ENCODE results near the gene PPP1R12B.
"Not testable (repeated sequence)": the region's sequence is repeated elsewhere in the genome, so short reads cannot be mapped to it uniquely, and the experiment has no call there.

Gene PPP1R12B

DNA sequence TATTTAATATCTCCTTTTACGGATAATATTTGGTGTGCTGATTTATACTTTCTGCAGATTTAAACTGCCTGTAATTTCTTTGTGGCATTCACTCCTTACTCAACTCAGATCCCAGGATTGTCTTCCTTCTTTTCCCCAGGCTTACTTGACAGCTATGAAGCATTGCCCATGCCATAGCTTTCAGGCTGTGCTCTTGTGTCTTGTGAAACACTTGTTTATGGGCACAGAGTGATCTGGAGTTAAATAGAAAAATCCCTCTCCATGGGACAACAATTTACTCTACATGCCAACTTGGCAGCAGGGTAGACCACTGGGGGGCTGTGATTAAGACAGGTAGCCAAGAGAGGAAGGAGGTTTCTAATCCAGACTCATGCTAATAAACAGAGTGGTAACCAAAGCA lies 57.4 kb downstream of the PPP1R12B start:
- no peak for DNase-seq

DNA sequence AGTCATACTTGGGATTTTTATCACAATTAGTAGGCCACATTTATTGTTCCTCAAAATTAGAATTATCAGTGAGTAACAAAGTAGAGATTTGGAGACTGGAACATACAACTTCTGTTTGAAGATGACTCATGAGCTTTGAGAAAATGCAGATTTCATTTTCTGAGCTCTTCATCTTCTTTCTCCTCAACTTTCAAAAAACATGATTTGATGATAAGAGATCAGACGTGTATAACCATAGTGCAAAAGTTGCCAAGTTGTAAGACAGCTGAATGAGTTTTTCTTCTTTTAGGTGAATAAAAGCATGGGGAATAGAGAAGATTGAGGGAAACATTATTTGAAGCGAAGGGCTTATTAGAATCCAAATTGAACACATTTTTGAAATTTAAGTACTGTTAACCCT lies 58.4 kb downstream of the PPP1R12B start:
- not testable (repeated sequence) for DNase-seq

DNA sequence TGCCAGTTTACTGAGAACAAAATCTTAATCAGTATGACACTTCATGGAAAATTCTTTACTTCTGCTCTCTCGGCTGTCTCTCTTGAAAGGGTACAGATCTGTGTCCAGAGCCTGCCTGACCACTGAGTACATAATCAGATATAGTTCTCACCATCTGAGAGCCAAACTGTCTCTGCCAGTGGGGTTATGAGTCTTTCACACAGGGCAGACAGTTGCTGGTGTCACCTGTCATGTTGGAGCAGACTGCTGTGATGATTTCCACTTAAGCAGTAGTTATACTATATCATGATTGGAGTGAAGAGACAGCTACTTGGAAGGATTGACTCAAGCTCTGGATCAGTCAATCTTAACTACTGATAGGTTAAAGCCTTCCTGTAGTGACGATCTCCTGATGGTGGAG lies 58.9 kb downstream of the PPP1R12B start:
- not testable (repeated sequence) for DNase-seq

DNA sequence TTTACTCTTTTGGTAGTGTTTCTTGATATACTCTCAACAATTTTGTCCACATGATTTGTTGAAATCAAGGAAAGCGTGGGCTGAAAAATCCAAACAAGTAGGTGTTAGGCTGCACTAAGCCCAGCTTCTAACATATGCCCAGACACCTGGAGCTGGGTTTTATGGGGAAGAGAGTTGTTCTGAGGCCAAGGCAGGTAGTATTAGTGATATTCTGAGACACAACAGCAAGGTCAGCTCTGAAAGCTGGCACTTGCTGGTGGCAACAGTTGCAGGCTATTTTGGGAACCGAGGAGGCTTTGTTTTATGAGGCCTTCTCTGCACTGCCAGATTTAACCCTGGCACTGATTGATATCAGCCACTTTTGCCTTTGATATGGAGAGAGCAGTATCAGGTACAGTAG lies 61.8 kb downstream of the PPP1R12B start:
- not testable (repeated sequence) for DNase-seq

DNA sequence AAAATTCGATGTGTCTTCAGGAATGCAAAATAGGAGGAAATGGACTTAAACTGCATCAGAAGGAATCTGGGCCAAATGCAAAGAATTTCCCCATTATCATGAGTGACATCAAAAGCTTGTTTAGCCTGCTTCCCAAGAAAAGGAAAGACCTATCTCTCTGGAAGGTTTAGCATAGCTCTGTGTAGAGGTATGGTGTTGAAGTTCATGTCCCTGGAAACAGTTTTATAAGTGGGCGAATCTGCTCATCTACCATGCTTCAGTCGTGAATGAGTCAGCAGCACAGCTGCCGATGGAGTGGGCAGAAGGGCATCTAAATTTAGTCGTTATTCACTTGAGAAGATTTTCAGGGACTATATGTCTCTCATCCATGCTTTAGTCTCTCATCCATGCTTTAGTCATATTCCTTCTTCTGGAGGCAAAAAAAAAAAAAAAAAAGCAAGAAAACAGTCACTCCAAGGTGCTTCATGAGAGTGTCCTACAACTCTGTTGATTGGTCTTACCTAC lies 62.4 kb downstream of the PPP1R12B start:
- DNase-seq = not testable (repeated sequence)

DNA sequence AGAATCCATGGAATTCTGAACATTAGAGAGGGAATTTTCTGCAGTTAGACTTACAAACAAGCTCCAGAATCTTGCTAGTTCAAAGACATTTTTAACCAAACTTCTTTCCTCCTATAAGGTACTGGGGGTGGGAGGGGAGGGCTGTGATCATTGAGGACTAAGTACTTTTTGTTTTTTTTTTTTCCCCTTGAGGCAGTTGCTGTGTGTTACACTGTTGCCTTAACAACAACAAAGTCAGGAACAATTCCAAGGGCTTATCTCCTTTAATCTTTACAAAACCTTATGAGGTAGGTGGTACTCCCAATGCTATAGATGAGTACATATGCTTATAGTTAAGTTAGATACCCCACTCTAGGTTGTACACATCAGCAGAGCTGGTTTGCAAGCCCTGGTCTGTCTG lies 62.9 kb downstream of the PPP1R12B start:
- DNase-seq = no peak

DNA sequence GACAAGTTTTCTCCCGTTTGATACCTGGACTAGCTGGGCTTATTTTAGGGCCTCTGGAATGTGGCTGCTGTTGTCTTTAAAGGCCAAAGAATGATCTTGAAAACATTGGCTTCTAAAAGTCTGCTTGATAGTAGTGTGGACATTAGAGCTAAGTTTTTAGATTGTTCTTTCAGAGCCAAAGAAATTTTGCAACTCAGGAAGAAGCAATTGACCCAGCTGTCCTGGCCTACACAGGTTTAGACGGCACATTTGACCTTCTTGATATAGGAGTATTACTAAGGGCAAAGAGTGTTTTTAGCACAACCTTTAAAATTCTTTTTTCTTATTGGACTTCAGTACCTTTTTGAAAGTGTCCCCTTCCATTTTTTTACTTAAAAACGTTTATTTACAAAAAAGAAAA lies 63.9 kb downstream of the PPP1R12B start:
- not testable (repeated sequence) for DNase-seq

DNA sequence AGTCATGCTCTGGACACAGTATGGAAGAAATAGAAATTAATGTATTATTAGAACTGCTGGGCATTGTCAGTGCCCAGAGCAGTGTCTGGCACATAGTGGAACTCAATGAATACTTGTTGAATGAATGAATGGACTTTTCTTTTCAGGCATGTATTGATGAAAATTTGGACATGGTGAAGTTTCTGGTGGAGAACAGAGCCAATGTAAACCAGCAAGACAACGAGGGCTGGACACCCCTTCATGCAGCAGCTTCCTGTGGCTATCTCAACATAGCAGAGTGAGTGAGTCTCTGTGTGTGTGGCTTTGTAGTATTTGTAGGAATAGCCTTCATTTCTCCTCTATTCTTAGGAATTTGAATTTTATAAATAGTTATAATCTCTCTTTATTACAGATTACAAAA lies 68.1 kb downstream of the PPP1R12B start:
- no peak for DNase-seq

DNA sequence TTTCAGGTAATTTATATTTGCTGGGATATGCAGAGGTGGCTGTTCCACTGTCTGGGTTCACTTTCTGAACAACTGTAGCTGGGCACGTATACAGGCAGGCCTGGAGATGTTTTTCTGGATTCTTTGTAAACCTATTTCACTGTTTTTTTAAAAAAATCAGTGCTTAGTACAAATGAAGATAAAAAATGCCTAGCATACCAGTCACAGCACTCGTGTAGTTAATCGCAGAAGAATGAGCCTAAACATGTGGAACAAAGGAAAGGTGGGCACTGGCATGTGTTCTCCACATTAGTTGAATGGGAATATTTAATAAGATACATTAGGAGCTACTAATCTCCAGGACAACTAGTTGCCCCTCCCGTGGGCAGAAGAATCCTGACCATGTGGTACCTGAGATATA lies 68.6 kb downstream of the PPP1R12B start:
- not testable (repeated sequence) for DNase-seq

DNA sequence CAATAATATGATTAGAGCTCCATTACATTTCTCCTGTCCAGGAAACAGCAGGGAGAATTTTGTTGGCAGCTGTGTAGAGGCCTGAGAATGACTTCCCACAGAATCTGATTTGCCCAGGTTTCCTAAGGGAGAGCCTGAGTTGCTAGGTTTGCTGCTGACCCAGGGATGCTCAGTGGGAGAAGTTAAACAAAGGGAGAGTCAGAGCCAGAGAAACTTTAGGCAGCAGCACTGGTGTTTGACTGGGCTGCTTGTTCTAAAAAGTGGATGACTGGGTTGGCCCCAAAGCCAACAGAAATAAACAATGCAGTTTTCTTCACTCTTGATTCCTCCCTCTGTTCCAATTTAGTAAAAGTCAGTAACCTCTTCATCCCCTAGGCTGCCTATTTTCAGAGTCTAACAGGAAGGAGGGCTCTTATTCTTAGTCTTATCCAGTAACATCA lies 69.3 kb downstream of the PPP1R12B start:
- not testable (repeated sequence) for DNase-seq

DNA sequence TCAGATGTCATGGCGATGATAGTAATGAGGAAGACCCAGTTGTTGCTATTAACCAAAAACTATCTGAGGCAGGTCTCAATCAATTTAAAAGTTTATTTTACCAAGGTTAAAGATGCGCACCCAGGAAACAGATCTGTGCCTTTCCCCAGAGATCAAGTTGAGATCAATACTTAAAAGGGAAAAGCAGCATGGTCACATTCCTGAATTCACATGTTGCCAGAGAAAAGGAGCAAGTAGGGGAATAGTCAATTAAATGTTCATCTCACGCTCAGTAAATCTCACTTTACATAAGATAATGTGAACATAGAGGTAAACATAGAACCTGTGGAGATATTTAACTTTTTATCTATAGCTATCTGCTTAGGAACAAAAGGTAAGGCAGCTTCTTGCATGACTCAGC lies 71.2 kb downstream of the PPP1R12B start:
- DNase-seq = not testable (repeated sequence)

DNA sequence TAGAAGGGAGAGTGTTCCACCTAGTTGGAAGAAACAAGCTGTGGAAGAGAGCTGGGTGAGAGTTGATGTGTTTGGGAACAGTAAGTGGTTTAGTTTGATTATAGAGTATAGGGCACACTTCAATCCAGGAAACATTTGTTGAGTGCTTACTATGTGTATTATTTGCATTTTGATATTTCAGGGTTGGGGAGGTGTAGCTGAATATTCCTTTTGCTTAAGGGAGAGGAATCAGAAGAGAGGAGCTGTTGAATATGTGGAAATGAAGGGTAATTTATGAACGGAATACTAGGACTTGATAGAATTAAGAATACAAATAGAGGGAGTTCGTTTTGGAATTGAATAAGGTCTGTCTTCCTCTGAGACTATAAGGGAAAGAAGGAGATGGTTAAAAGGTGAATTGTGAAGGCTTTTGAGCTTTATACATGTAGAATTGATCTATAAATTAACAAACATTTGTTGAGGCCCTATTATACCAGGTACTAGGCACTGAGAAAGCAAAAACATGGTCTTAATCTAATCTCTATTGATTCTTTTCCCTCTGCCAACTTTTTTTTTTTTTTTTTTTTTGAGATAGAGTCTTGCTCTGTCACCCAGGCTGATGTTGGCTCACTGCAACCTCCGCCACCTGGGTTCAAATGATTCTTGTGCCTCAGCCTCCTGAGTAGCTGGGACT lies 72.1 kb downstream of the PPP1R12B start:
- DNase-seq = not testable (repeated sequence)

DNA sequence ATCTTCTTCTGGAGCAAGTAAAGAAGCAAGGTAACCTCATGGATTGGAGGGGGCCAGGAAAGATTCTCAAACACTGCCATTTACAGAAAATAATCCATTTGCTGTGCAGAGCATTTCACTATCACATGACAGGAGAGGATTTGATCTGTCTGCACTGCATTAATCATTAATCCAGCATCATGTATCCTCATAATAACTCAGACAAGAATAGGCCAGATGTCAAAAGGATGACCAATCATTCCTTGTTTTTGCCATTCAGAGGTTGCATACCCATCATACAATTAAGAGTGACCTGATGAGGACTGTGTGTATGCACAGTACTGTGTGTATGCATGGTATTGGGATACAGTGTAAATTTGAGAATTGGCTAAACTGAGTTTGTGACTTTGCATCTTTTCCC lies 74.2 kb downstream of the PPP1R12B start:
- DNase-seq = not testable (repeated sequence)

DNA sequence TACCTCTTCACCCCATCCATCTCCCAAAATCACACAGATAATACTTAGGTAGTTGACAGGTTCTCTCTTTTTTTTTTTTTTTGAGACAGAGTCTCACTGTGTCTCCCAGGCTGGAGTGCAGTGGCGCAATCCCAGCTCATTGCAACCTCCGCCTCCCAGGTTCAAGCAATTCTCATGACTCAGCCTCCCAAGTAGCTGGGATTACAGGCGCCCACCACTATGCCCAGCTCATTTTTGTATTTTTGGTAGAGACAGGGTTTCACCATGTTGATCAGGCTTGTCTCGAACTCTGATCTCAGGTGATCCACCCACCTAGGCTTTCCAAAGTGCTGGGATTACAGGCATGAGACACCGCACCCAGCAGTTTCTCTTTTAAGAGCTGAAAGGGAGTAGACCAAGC lies 75.8 kb downstream of the PPP1R12B start:
- DNase-seq = not testable (repeated sequence)

DNA sequence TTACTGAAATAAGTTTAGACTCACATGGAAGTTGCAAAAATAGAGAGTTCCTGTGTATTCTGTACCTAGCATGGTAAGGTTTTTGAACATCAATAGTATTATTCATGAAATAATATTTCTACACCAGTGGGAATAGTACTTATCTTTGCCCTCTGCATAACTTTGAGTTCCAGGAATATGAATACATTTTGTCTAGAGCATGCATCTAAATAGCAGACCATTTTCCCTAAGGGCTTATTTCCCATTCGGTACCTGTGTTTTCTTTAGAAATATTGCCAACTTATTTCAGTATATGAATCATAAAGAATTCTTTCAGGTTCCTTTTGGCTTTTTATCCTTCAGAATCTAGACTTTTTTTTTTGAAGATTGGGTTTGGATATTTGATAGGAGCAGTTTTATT lies 81.6 kb downstream of the PPP1R12B start:
- not testable (repeated sequence) for DNase-seq

DNA sequence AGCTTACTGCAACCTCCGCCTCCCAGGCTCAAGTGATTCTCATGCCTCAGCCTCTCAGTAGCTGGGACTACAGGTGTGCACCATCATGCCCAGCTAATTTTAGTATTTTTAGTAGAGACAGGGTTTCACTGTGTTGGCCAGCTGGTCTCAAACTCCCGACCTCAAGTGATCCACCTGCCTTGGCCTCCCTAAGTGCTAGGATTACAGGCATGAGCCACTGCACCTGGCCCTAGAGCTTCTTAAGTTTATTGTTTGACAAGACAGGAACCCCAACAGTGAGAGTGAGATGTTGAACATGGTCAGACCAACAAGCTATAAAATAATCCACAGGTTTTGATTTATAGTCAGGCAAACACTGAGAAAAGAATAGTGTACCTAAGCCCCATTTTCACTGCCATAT lies 83.8 kb downstream of the PPP1R12B start:
- not testable (repeated sequence) for DNase-seq

DNA sequence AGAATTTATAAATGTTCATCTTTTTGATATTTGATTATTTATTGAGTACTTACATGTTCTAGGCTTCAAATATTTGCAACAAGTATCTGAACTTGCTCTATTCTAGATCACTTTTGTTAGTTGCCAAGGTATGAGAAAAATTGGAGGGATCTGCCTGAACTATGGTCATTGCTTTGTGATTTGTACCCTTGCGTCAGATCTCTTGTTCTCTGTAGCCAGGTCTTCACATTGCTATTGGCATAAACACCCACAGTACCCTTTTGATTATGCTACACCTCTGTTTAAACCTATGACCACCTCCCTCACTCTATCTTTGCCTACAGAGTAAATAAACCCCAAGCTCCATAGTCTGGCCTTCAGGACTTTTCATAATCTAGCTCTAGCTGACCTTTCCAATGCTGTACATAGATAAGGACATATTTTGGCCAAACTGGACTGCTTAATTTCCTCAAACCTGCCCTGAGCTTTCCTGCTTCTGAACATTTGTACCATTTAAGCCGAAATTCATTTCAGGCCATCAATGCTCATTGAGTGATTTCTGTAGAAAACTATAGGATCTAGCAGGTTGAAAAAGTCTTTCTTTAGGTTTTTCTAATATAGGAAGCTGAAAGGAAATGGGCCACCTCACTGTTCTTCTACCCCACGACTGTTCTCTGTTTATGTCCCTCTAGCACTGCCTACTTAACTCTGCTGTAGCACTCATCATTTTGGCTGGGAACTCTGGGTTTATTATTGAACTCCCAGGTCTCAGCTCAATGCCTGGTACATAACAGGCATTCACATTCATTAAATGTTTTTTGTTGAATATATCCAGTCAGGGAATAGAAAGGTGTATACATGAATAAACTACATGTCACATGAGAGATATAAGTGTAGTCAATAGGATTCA lies 84.9 kb downstream of the PPP1R12B start:
- DNase-seq = no peak

DNA sequence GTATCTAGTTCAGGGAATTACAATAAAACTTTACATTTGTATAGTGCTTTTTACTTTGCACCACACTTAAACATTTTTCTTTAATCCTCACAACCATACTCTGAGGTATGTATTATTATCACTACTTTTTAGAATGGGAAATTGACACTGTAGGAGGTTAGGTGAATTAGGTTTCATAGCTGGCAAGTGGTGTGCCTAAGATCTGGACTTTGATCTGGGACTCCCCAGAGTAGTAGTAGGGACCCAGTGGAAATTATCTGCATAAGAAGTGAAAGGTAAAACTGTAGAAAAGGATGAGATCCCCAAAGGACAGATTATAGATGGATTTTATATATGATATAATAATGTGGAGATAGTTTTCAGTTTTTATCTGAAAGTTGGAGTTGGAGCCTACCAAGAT lies 85.6 kb downstream of the PPP1R12B start:
- DNase-seq = no peak

DNA sequence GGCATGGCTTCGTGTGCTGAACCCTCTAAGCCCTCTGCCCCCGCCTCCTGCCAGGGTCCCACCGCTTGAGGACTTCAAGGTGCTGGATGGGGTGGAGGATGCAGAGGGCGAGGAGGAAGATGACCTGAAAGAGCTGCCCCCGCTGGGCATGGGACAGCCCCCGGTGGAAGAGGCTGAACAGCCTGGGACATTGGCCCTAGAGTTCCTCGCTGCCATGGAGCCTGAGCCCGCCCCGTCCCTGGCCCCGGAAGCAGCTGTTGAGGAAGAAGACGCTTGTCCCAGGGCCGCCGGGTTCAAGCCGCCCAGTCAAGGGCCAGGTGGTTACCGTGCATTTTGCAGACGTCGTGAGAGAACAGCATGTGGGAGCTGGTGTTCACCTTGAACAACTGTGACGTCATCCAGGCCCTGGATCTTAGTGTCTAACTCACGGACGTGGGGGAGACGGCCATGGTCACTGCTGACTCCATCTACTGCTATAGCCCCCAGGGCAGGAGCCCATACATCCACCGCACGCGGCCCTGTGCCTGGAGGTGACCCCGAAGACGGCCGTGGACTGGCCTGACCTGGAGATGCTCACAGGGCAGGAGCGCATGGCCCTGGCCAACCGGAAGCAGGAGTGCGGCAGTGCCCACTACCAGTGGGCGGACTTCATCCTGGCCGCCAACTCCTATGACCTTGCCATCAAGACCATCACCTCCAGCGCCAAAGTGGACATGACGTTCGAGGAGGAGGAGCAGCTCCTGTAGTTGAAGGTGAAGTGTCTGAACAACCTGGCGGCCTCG lies 90.1 kb downstream of the PPP1R12B start:
- no peak for DNase-seq

DNA sequence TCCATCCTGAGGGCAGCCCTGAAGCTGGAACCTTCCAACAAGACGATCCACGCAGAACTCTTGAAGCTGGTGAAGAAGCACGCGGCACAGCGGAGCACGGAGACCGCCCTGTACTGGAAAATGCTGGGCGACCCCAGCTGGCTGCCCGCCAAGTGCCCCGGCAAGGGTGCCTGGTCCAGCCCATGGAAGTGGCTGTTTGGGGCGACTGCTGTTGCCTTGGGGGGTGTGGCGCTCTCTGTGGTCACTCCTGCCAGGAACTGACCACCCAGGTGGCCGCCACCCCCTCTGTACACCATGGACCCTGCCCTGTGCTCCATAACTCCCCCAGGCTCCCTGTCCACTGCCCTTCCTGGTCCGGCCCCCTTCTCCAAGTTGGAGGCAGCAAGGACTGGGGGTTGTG lies 90.8 kb downstream of the PPP1R12B start:
- DNase-seq = no peak

DNA sequence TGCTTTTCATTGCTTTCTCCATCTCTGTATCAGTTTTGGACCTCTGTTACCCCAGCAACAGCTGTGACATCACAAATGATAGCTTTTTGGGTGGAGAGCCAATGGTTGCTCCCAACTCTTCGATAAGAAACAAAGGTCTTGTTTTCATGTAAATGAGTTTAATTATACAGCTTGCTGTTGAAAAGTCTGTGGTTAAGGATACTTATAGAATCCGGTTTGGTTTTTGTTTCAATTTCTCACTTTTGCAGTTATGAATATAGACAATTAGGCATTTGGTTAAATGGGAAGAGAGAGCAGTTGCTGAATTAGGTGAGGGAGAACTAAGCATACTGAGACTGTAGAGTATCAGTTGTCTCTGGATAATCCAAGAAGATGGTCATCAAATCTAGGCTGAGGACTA lies 99.6 kb downstream of the PPP1R12B start:
- not testable (repeated sequence) for DNase-seq

DNA sequence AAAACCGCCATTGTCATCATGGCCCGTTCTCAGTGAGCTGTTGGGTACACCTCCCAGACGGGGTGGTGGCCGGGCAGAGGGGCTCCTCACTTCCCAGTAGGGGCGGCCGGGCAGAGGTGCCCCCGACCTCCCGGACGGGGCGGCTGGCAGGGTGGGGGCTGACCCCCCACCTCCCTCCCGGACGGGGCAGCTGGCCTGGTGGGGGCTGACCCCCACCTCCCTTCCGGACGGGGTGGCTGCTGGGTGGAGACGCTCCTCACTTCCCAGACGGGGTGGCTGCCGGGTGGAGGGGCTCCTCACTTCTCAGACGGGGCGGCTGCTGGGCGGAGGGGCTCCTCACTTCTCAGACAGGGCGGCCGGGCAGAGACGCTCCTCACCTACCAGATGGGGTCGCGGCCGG lies 103.1 kb downstream of the PPP1R12B start:
- not testable (repeated sequence) for DNase-seq

DNA sequence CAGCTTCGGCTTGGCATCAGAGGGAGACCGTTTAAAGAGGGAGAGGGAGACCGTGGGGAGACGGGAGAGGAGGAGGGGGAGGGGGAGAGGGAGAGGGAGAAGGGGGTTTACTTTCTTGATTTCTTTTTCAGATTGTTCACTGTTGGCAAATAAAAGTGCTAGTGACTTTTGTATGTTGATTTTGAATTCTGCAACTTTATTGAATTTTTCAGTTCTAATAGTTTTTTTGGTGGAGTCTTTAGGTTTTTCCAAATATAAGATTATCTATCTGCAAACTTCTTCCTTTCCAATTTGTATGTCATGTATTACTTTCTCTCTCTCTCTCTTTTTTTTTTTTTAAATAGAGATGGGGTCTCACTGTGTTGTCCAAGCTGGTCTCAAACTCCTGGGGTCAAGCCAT lies 104.0 kb downstream of the PPP1R12B start:
- no peak for DNase-seq

Measured in hematopoietic multipotent progenitor cell treated with erythropoietin and hydrocortisone succinate and interleukin-3 and kit ligand, for 4 days (in vitro differentiated cells).